Esophagus muscularis mucosa (tissue), 3 donors: ENCODE measurements around the gene KATNB1.

Experiments
- CTCF ChIP-seq, 3 experiments: fragments of 200-600 bp in 2 of 3; fragments of 450-650 bp in 1 of 3; sonication (generic) in 2 of 3; IDR thresholded peaks; one replicate each; pipeline ENCODE4 v1.5.1; 2017 to 2019; ENCODE audit warnings: antibody characterized with exemption in 3 of 3, mild to moderate bottlenecking in 2 of 3, moderate library complexity in 1 of 3
- EP300 ChIP-seq: sonication (generic); formaldehyde crosslinking; IDR thresholded peaks from one replicate; pipeline ENCODE4 v1.6.1; 2017; ENCODE audit warnings: antibody characterized with exemption

- TF ChIP-seq CTCF (IDR thresholded peaks at IDR 0.05) (no peak), EP300 (no peak)
Measured at GRCh38 chr16:57797526-57798266, 62.1 kb downstream of the KATNB1 start.
